OCI-LY7 (cell line): Measurements from ENCODE around the gene IL1RL2. TPM values are rescaled to one million over a fixed set of nuclear protein-coding genes. Genes with fewer than 3 reads are reported as not detected.

Experiments
- BruUV-seq: library from RNA; stranded (reverse); fragments of 400-500 nt; replicated peaks from 2 replicates; lab custom pipeline; 2021; lab: Mats Ljungman, UMichigan
- CTCF ChIA-PET: fragments of 300-600 bp; sonication (Branson Sonifier 250); formaldehyde crosslinking; loops from one replicate; lab custom pipeline; 2022; ENCODE audit warnings: antibody characterized with exemption; ENCODE audit not compliant: unreplicated experiment; lab: Charles Lee
- POLR2A ChIA-PET: fragments of 300-600 bp; sonication (Branson Sonifier 250); formaldehyde crosslinking; loops from one replicate; lab custom pipeline; 2022; ENCODE audit warnings: antibody characterized with exemption; lab: Charles Lee
- DNase-seq: peaks from one replicate; pipeline ENCODE4 v3.0.0-alpha.2; 2015; ENCODE audit warnings: low spot score
- H2AFZ ChIP-seq: fragments of 200-600 bp; sonication (generic), shearing (Covaris generic); 2 replicates; pipeline ENCODE4 v1.6.1; 2014; ENCODE audit warnings: mild to moderate bottlenecking, antibody characterized with exemption, low read length, moderate library complexity
- H3K27ac ChIP-seq: fragments of 200-600 bp; sonication (generic); 2 replicates; pipeline ENCODE4 v1.5.1; 2014; ENCODE audit warnings: mixed run types, low read depth, mild to moderate bottlenecking, moderate library complexity, low read length, inconsistent platforms; ENCODE audit not compliant: poor library complexity, severe bottlenecking
- H3K36me3 ChIP-seq: fragments of 200-600 bp; sonication (generic); 2 replicates; pipeline ENCODE4 v1.6.1; 2014; ENCODE audit warnings: mild to moderate bottlenecking, antibody characterized with exemption, low read length, moderate library complexity, mixed read lengths; ENCODE audit not compliant: insufficient read depth
- H3K4me1 ChIP-seq: fragments of 200-600 bp; sonication (generic); 2 replicates; pipeline ENCODE4 v1.5.1; 2014; ENCODE audit warnings: mild to moderate bottlenecking, low read length; ENCODE audit not compliant: insufficient read depth, poor library complexity, severe bottlenecking
- H3K4me2 ChIP-seq: fragments of 200-600 bp; sonication (generic); 2 replicates; pipeline ENCODE4 v1.6.1; 2014; ENCODE audit warnings: mild to moderate bottlenecking, low read length
- H3K4me3 ChIP-seq: fragments of 200-600 bp; sonication (generic); 2 replicates; pipeline ENCODE4 v1.5.1; 2014; ENCODE audit warnings: mild to moderate bottlenecking, low read depth, low read length; ENCODE audit not compliant: poor library complexity, severe bottlenecking
- H3K79me2 ChIP-seq: fragments of 200-600 bp; sonication (generic); 2 replicates; pipeline ENCODE4 v1.6.1; 2016; ENCODE audit warnings: low read depth, mild to moderate bottlenecking, low read length, moderate library complexity, mixed read lengths; ENCODE audit not compliant: insufficient read depth
- H3K9me2 ChIP-seq: fragments of 200-600 bp; sonication (generic); 2 replicates; pipeline ENCODE4 v1.6.1; 2016; ENCODE audit warnings: mild to moderate bottlenecking, low read length, mixed read lengths; ENCODE audit not compliant: insufficient read depth
- H3K9me3 ChIP-seq: fragments of 200-600 bp; sonication (generic); 2 replicates; pipeline ENCODE4 v1.6.1; 2014; ENCODE audit warnings: mild to moderate bottlenecking, mixed run types, low read length, mixed read lengths
- H4K20me1 ChIP-seq: fragments of 200-600 bp; sonication (generic); 2 replicates; pipeline ENCODE4 v1.6.1; 2014; ENCODE audit warnings: mild to moderate bottlenecking, antibody characterized with exemption, low read length, moderate library complexity, mixed read lengths; ENCODE audit not compliant: insufficient read depth
- EZH2phosphoT487 ChIP-seq: fragments of 200-600 bp; sonication (generic); IDR thresholded peaks from 2 replicates; pipeline ENCODE4 v1.6.1; 2018; ENCODE audit warnings: low read depth, borderline replicate concordance, mild to moderate bottlenecking, mixed run types, antibody characterized with exemption, low read length, moderate library complexity, mixed read lengths
- intact Hi-C: fragments of 100-400 bp; cut with micrococcal nuclease; formaldehyde crosslinking; loops from one replicate; pipeline ENCODE4 v1.10.0; 2022; ENCODE audit not compliant: unreplicated experiment
- total RNA-seq, 2 experiments: library from RNA; depleted of rRNA in 1 of 2; stranded (reverse); fragments of >200 nt in 1 of 2; shearing (Covaris generic) in 1 of 2; gene quantifications; 2 replicates each; pipeline ENCODE4 v1.2.3, GENCODE V29; 2014 to 2022
- TF ChIP-seq, protein P1 (sequence below): fragments of 200-600 bp; sonication (generic); conservative IDR thresholded peaks from 2 replicates; pipeline ENCODE4 v1.5.1; 2014; ENCODE audit warnings: mild to moderate bottlenecking, antibody characterized with exemption, low read length, moderate library complexity, mixed read lengths

Gene IL1RL2
- total RNA-seq, 2 experiments from 2014 or later = not detected

- Histone ChIP-seq H3K36me3 (no peaks in the 10 kb centered on the region), H4K20me1 (no peaks in the 10 kb centered on the region), H3K27ac (no peak overlapping the region), H3K79me2 (no peaks in the 10 kb centered on the region), H3K4me2 (no peak overlapping the region), H2AFZ (no peak overlapping the region), H3K9me3 (no peaks in the 10 kb centered on the region), H3K4me1 (no peaks in the 10 kb centered on the region), H3K4me3 (no peak overlapping the region), H3K9me2 (no peaks in the 10 kb centered on the region)
- POLR2A ChIA-PET = interaction anchor here (0.6 kb wide), 1 partner anchor 60 kb away, joined by 3 read pairs; no protein-coding TSS in a partner anchor
- BruUV-seq = no TSS peak
- intact Hi-C loops = no loop called here
- CTCF ChIA-PET = no interaction called here
- TF ChIP-seq, protein P1, sequence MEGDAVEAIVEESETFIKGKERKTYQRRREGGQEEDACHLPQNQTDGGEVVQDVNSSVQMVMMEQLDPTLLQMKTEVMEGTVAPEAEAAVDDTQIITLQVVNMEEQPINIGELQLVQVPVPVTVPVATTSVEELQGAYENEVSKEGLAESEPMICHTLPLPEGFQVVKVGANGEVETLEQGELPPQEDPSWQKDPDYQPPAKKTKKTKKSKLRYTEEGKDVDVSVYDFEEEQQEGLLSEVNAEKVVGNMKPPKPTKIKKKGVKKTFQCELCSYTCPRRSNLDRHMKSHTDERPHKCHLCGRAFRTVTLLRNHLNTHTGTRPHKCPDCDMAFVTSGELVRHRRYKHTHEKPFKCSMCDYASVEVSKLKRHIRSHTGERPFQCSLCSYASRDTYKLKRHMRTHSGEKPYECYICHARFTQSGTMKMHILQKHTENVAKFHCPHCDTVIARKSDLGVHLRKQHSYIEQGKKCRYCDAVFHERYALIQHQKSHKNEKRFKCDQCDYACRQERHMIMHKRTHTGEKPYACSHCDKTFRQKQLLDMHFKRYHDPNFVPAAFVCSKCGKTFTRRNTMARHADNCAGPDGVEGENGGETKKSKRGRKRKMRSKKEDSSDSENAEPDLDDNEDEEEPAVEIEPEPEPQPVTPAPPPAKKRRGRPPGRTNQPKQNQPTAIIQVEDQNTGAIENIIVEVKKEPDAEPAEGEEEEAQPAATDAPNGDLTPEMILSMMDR = no peak
- DNase-seq = no peak
Measured at GRCh38 chr2:102171946-102172345, 14.9 kb upstream of the IL1RL2 start.

DNA sequence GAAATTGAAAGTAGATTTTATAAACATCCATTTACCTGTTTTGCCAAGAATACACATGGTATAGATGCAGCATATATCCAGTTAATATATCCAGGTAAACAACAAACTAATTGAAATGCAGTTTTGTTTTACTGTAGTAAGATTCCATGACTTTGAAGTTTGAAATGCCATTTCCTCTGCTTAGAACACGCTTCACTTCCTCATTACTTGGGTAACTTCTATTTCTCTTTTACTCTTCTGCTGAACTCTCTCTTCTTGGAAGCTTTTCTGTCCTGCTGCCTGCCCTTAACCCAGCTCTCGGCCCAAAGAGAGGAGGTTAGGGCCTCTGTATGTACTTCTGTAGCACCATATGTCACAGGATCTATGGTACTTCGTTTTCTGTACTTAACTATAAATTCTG, 14.1 kb upstream of the IL1RL2 start:
- H3K4me2 ChIP-seq = no peak overlapping the region
- BruUV-seq = no TSS peak
- H3K9me3 ChIP-seq = no peaks in the 10 kb centered on the region
- TF ChIP-seq, protein P1 = no peak
- TF ChIP-seq EZH2phosphoT487 = no peak
- POLR2A ChIA-PET = interaction anchor here (0.7 kb wide), 1 partner anchor 37 kb away, joined by 3 read pairs; no protein-coding TSS in a partner anchor
- no peaks in the 10 kb centered on the region for H3K79me2 ChIP-seq
- intact Hi-C loops = no loop called here
- H3K4me1 ChIP-seq = no peaks in the 10 kb centered on the region
- no peaks in the 10 kb centered on the region for H3K9me2 ChIP-seq
- no peak overlapping the region for H3K4me3 ChIP-seq
- CTCF ChIA-PET = no interaction called here
- H2AFZ ChIP-seq = no peak overlapping the region
- no peaks in the 10 kb centered on the region for H3K36me3 ChIP-seq
- no peaks in the 10 kb centered on the region for H4K20me1 ChIP-seq
- H3K27ac ChIP-seq = no peak overlapping the region
- no peak for DNase-seq

- no peak for DNase-seq
- no TSS peak for BruUV-seq
- no peak overlapping the region for H3K4me2 ChIP-seq
- intact Hi-C loops = no loop called here
- CTCF ChIA-PET = no interaction called here
- H3K36me3 ChIP-seq = no peaks in the 10 kb centered on the region
- H2AFZ ChIP-seq = no peak overlapping the region
- TF ChIP-seq EZH2phosphoT487 = no peak
- TF ChIP-seq, protein P1 = no peak
- no peak overlapping the region for H3K27ac ChIP-seq
- H3K79me2 ChIP-seq = no peaks in the 10 kb centered on the region
- H3K9me3 ChIP-seq = no peaks in the 10 kb centered on the region
- no peaks in the 10 kb centered on the region for H3K4me1 ChIP-seq
- H3K4me3 ChIP-seq = no peak overlapping the region
- H3K9me2 ChIP-seq = no peaks in the 10 kb centered on the region
- POLR2A ChIA-PET = no interaction called here
- H4K20me1 ChIP-seq = no peaks in the 10 kb centered on the region
Measured at GRCh38 chr2:102176172-102176571, 10.7 kb upstream of the IL1RL2 start.
